WI38 (cell line): ENCODE results near the gene ANO6.
A peak's percentile ranks its signal among the peaks of the same experiment; 100 is the strongest.
"Not testable (repeated sequence)": the region's sequence is repeated elsewhere in the genome, so short reads cannot be mapped to it uniquely, and the experiment has no call there.

Experiments
- H3K4me3 ChIP-seq: 2 replicates; pipeline ENCODE4 v1.5.1; 2011; ENCODE audit warnings: low read depth, mild to moderate bottlenecking, control low read depth, low read length
- CTCF ChIP-seq: IDR thresholded peaks from 2 replicates; pipeline ENCODE4 v1.5.1; 2012; ENCODE audit warnings: low read depth, mild to moderate bottlenecking, control low read depth, low read length

Gene ANO6

DNA sequence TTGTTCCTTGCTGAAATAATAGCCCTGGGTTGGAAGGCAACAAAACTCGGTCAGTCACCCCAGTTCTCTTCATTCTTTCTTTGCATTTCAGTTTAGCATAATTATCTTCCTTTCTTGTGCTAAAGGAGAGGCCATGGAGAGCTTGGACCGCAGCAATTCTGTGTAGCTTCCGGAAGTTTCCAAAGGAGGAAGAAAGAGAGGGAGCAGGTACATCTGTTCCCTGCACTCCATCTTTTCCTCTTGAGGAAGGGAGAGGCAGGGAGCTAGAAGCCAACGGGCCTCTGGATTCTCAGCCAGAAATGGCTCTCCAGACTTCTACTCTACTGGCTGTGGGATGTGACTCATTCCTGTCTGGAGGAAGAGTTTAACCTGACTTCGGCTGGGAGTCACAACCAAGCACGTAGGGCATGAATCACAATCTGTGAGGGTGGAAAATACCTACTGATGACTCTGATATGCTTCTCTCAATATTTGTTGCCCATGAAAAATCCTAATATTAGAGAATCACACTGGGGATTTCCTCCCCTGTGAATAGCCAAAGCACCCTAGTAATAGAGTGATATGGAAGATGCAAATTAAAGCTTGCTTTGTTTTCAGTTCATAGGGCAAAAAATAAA is 17.0 kb downstream of the ANO6 start:
- H3K4me3 ChIP-seq = no peak overlapping the region
- no peak for TF ChIP-seq CTCF

GRCh38 chr12:45234139-45234865 is 18.4 kb downstream of the ANO6 start:
- peak overlapping the region; percentile 18; the same call in 1 of the 2 replicates for H3K4me3 ChIP-seq
- no peak for TF ChIP-seq CTCF

DNA sequence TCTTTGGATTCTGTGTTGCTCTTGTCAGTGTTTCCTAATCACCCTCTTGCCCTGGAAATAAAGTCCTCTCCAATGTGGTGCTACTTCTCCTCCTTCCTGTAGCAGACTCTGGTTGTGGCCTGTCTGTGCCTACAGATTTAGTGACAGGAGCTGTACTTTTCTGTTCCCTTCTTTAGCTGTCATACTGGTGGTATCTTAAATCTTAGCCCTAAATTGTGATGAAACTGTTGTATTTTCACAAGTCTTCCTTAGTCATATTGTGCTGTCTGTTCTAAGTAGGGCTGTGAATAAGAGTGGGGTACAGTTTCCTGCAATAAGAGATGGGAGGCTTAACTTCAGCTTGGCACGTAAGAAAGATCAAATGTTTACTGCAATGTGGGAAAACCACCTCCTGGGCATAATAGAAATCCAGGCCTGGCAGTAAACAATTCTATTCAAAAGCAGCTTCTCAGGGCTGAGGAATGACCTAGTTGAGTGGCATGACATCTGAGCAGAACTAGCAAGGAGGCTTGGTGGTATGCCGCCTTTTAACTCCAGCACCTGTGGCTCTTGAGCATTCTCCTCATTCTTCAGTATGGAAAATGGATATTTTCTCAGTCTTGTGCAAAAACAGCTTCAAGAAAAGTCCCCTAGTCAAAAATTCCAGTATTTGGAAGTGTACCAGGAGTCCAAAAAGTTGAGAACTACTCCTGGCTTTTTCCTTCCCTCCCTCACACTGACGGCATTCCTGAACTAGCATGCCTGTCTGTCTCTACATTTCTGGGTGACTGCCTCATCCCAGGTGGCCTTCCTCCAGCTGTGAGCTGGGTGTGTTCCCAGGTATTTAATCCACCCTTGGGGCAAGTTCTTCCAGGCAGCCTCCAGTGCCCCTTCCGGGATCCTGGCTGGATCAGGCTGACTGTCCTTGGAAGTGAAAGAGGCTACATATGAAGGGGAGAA is 19.5 kb downstream of the ANO6 start:
- TF ChIP-seq CTCF = no peak
- no peak overlapping the region for H3K4me3 ChIP-seq

DNA sequence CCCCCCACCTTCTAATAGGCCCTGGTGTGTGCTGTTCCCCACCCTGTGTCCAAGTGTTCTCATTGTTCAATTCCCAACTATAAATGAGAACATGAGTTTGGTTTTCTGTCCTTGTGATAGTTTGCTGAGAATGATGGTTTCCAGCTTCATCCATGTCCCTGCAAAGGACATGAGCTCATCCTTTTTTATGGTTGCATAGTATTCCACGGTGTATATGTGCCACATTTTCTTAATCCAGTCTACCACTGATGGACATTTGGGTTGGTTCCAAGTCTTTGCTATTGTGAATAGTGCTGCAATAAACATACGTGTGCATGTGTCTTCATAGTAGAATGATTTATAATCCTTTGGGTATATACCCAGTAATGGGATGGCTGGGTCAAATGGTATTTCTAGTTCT is 20.5 kb downstream of the ANO6 start:
- H3K4me3 ChIP-seq = not testable (repeated sequence)

GRCh38 chr12:45242180-45242579 is 26.3 kb downstream of the ANO6 start:
- TF ChIP-seq CTCF = no peak
- H3K4me3 ChIP-seq = no peak overlapping the region

- H3K4me3 ChIP-seq = no peak overlapping the region
- no peak for TF ChIP-seq CTCF
These were observed 28.1 kb downstream of the ANO6 start for GRCh38 chr12:45243963-45244362.

DNA sequence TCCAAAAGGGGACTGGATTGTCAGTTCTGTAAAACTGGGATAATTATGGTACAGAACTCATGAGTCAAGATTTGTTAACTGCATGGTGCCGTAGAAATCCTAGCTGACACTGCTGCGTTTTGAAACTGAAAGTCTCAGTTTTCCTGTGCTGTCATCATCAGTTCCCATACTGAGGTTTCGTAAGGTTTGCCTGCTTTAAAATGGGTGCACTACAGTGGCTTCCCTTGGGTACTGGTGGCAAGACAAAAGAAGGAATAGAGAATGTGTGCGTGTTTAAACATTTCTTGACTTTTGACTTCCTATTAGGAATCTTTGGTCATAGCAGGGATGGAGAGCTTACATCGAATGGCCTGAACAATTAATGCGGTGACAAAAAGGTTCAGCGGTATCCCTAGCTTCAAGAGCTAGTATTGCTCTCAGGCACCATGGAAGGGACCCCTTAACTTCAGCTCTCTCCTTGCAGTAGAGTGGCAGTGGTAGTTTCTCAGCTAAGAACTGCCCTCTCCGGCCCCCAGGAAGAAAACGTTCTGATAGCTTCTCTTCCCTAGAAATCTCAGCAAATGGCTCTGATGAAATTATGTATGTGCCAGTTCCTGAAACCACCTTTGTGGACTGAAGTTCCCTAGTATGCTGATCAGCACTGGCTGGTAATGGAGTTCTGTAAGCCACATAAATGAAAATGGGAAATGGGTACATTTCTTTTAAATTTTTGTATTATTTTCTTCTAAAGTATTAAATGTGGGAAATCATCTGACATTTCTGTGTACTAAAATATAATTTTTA is 28.9 kb downstream of the ANO6 start:
- TF ChIP-seq CTCF = no peak
- H3K4me3 ChIP-seq = no peak overlapping the region
